HepG2 (cell line): Measurements from ENCODE around the gene BBS1. TPM values are rescaled to one million over a fixed set of nuclear protein-coding genes. Genes with fewer than 3 reads are reported as not detected.

ENCODE experiments used
- ATAC-seq: fragments of 200-7000 bp; cut with Tn5 transposase; 3 replicates; pipeline ENCODE4 v1.9.1; 2020; ENCODE audit warnings: mild to moderate bottlenecking, moderate library complexity
- BruUV-seq: library from RNA; stranded (reverse); fragments of 400-500 nt; replicated peaks from 2 replicates; lab custom pipeline; 2021; lab: Mats Ljungman, UMichigan
- CTCF ChIA-PET: fragments of 300-600 bp; formaldehyde crosslinking; extraction: SDS; loops from one replicate; lab custom pipeline; 2021; ENCODE audit warnings: low total read pairs, inconsistent platforms, low intra/inter-chr PET ratio; lab: Yijun Ruan, JAX
- POLR2A ChIA-PET: fragments of 350-600 bp; sonication (Branson Sonifier 250); formaldehyde crosslinking; loops from one replicate; lab custom pipeline; 2020; ENCODE audit warnings: antibody characterized with exemption, inconsistent platforms; lab: Yijun Ruan, JAX
- DNase-seq: peaks from one replicate; pipeline ENCODE4 v3.0.0-alpha.2; 2015; ENCODE audit warnings: low spot score
- FAIRE-seq: peaks from 3 replicates; lab custom pipeline; 2011; peaks lifted over from hg19 to GRCh38; lab: Jason Lieb, UNC
- H2AFZ ChIP-seq: one replicate; pipeline ENCODE4 v1.6.1; 2011; ENCODE audit warnings: low read length, inconsistent platforms
- H3K27ac ChIP-seq: fragments of 300-600 bp; 3 replicates; pipeline ENCODE4 v1.8.0; 2011; ENCODE audit warnings: mixed run types, mild to moderate bottlenecking, mixed read lengths, low read length, inconsistent platforms; ENCODE audit not compliant: insufficient read depth; ENCODE audit errors: extremely low read length
- H3K27me3 ChIP-seq, 2 experiments: fragments of 200-600 bp in 1 of 2; 2 replicates in 1 of 2; 3 replicates in 1 of 2; pipeline versions ENCODE4 v1.6.0 to v1.8.0; 2011; ENCODE audit warnings: low read length in 2 of 2, mild to moderate bottlenecking in 2 of 2, moderate library complexity in 2 of 2, inconsistent platforms in 1 of 2; ENCODE audit not compliant: insufficient read depth in 2 of 2, control insufficient read depth in 1 of 2
- H3K36me3 ChIP-seq, 2 experiments: fragments of 200-600 bp in 1 of 2; replicated peaks in 1 of 2; 2 replicates in 1 of 2; 3 replicates in 1 of 2; pipeline versions ENCODE4 v1.5.1 to v1.8.0; 2011; ENCODE audit warnings: low read length in 2 of 2, inconsistent platforms in 1 of 2; ENCODE audit not compliant: insufficient read depth in 2 of 2, control insufficient read depth in 1 of 2
- H3K4me1 ChIP-seq: 2 replicates; pipeline ENCODE4 v1.5.1; 2012; ENCODE audit warnings: low read length, inconsistent platforms; ENCODE audit not compliant: insufficient read depth
- H3K4me2 ChIP-seq: 2 replicates; pipeline ENCODE4 v1.6.0; 2011; ENCODE audit warnings: low read depth, low read length, inconsistent platforms
- H3K4me3 ChIP-seq, 3 experiments: fragments of 200-600 bp in 1 of 3; sonication (generic), shearing (Covaris generic) in 1 of 3; replicated peaks in 1 of 3; 2 replicates each; pipeline ENCODE4 v1.5.1; 2011 to 2016; ENCODE audit warnings: low read length in 3 of 3, inconsistent platforms in 2 of 3, low read depth in 2 of 3, mild to moderate bottlenecking in 2 of 3, control low read depth in 1 of 3, mixed read lengths in 1 of 3; ENCODE audit not compliant: insufficient read depth in 1 of 3
- H3K79me2 ChIP-seq: one replicate; pipeline ENCODE4 v1.6.1; 2011; ENCODE audit warnings: low read length, inconsistent platforms; ENCODE audit not compliant: insufficient read depth
- H3K9ac ChIP-seq: 2 replicates; pipeline ENCODE4 v1.6.0; 2011; ENCODE audit warnings: mild to moderate bottlenecking, low read depth, low read length, inconsistent platforms; ENCODE audit not compliant: insufficient read depth
- H3K9me3 ChIP-seq: 2 replicates; pipeline ENCODE4 v1.5.1; 2012; ENCODE audit warnings: mild to moderate bottlenecking, low read length
- H4K20me1 ChIP-seq: 2 replicates; pipeline ENCODE4 v1.6.0; 2011; ENCODE audit warnings: inconsistent platforms, mild to moderate bottlenecking, low read length, moderate library complexity; ENCODE audit not compliant: insufficient read depth
- ATM ChIP-seq: fragments of 450-650 bp; IDR thresholded peaks from 2 replicates; pipeline ENCODE4 v1.7.1; 2017; ENCODE audit warnings: mild to moderate bottlenecking, borderline replicate concordance
- CBX2 ChIP-seq, 2 experiments: fragments of 200-600 bp in 1 of 2; sonication (generic); formaldehyde crosslinking in 1 of 2; IDR thresholded peaks; 2 replicates each; pipeline versions ENCODE4 v1.7.0 to v1.8.1; 2018 to 2022; ENCODE audit warnings: low read depth in 2 of 2, low read length in 1 of 2, mild to moderate bottlenecking in 1 of 2, missing genetic modification reagents in 1 of 2
- FOSL1 ChIP-seq: sonication (generic); formaldehyde crosslinking; IDR thresholded peaks from 2 replicates; pipeline ENCODE4 v1.9.0; 2021; ENCODE audit warnings: missing genetic modification reagents, borderline replicate concordance
- PBX2 ChIP-seq: IDR thresholded peaks from 2 replicates; pipeline ENCODE4 v1.6.1; 2016; ENCODE audit warnings: control low read depth
- SMAD9 ChIP-seq: sonication (generic); formaldehyde crosslinking; IDR thresholded peaks from 2 replicates; pipeline ENCODE4 v1.5.1; 2020; ENCODE audit warnings: mild to moderate bottlenecking, missing genetic modification reagents
- TBL1XR1 ChIP-seq: fragments of 150-350 bp; IDR thresholded peaks from 2 replicates; pipeline ENCODE4 v1.6.1; 2014; ENCODE audit warnings: borderline replicate concordance, low read length; ENCODE audit not compliant: partially characterized antibody
- TEAD3 ChIP-seq: optimal IDR thresholded peaks from 2 replicates; pipeline ENCODE3; 2016; ENCODE audit warnings: borderline replicate concordance
- ZKSCAN5 ChIP-seq: sonication (generic); formaldehyde crosslinking; IDR thresholded peaks from 2 replicates; pipeline ENCODE4 v1.5.1; 2020; ENCODE audit warnings: mild to moderate bottlenecking, missing genetic modification reagents
- ZNF280D ChIP-seq: sonication (generic); formaldehyde crosslinking; IDR thresholded peaks from 2 replicates; pipeline ENCODE4 v1.5.1; 2020; ENCODE audit warnings: mild to moderate bottlenecking, missing genetic modification reagents
- ZNF556 ChIP-seq: sonication (generic); formaldehyde crosslinking; IDR thresholded peaks from 2 replicates; pipeline ENCODE4 v1.4.0; 2020; ENCODE audit warnings: mild to moderate bottlenecking, missing genetic modification reagents, borderline replicate concordance
- ZNF572 ChIP-seq: sonication (generic); formaldehyde crosslinking; IDR thresholded peaks from 2 replicates; pipeline ENCODE4 v1.5.1; 2020; ENCODE audit warnings: mild to moderate bottlenecking, missing genetic modification reagents
- ZNF792 ChIP-seq: IDR thresholded peaks from 2 replicates; pipeline ENCODE4 v1.6.1; 2016
- ZNF883 ChIP-seq: sonication (generic); formaldehyde crosslinking; IDR thresholded peaks from 2 replicates; pipeline ENCODE4 v1.5.1; 2020; ENCODE audit warnings: mild to moderate bottlenecking, missing genetic modification reagents; ENCODE audit errors: not compliant biosample characterization
- WGBS: methylation state at CpG from one replicate; pipeline ENCODE4 v1.1.6; 2017; ENCODE audit warnings: low lambda C conversion rate; 5-methylcytosine and 5-hydroxymethylcytosine counted together
- in situ Hi-C: cut with HindIII; loops from 2 replicates; pipeline ENCODE4 v1.10.0; 2017; ENCODE audit warnings: low pct_unique_long_range_greater_than_20kb; ENCODE audit not compliant: extremely low pct_ligation_motif_present
- intact Hi-C: fragments of 100-400 bp; cut with micrococcal nuclease; formaldehyde crosslinking; loops from one replicate; pipeline ENCODE4 v1.10.0; 2022; ENCODE audit not compliant: unreplicated experiment
- polyA plus RNA-seq, 8 experiments: library from polyadenylated mRNA; depleted of rRNA in 3 of 8; stranded (reverse) in 7 of 8; unstranded in 1 of 8; fragments of >200 nt; fragmentation: Illumina TruSeq in 4 of 8; extraction: Trizol in 4 of 8; gene quantifications; 2 replicates each; pipeline versions ENCODE4 v1.2.1 to v1.2.3, GENCODE V29; 2011 to 2016; ENCODE audit warnings: low read depth in 4 of 8, missing spikeins in 1 of 8, mixed read lengths in 1 of 8; ENCODE audit not compliant: insufficient read depth in 1 of 8
- total RNA-seq, 5 experiments: library from RNA; depleted of rRNA; stranded (reverse); fragments of >200 nt; fragmentation: Illumina TruSeq; extraction: Trizol; gene quantifications; 2 replicates each; pipeline ENCODE4 v1.2.3, GENCODE V29; 2016; ENCODE audit warnings: low read depth in 1 of 5
- TF ChIP-seq, protein P1 (sequence below): sonication (generic); formaldehyde crosslinking; IDR thresholded peaks from 2 replicates; pipeline ENCODE4 v1.5.1; 2020; ENCODE audit warnings: mild to moderate bottlenecking, missing genetic modification reagents, borderline replicate concordance
- TF ChIP-seq, protein P2 (sequence below): sonication (generic); formaldehyde crosslinking; IDR thresholded peaks from 2 replicates; pipeline ENCODE4 v1.4.0; 2020; ENCODE audit warnings: missing genetic modification reagents

Gene BBS1
- total and polyA plus RNA-seq, 2 of the 13 experiments (the other 11 are each of a cell fraction or from before 2014, with no cell fraction given): 11.7 to 14.1 TPM

- no peaks in the 10 kb centered on the region for H3K9me3 ChIP-seq
- intact Hi-C loops (no loop called here), in situ Hi-C loops (loop anchor here (25.0 kb wide), 1 partner anchor 268 kb away; the partner anchor contains the start of gene RCE1)
- POLR2A ChIA-PET: no interaction called here
- TF ChIP-seq PBX2 (CRISPR knock-in tag) (no peak), ZNF556 (CRISPR knock-in tag) (no peak), ZNF572 (CRISPR knock-in tag) (no peak), ZNF883 (CRISPR knock-in tag) (no peak), TEAD3 (CRISPR knock-in tag) (no peak), SMAD9 (no peak), CBX2 (IDR thresholded peaks at IDR 0.05; ENCODE audit: low read depth, low read length) (no peak), CBX2 (CRISPR knock-in tag; IDR thresholded peaks at IDR 0.05; ENCODE audit: low read depth) (no peak), ATM (no peak), ZKSCAN5 (no peak), FOSL1 (CRISPR knock-in tag) (no peak), TBL1XR1 (no peak), ZNF280D (CRISPR knock-in tag) (no peak), ZNF792 (no peak)
- TF ChIP-seq, protein P1, sequence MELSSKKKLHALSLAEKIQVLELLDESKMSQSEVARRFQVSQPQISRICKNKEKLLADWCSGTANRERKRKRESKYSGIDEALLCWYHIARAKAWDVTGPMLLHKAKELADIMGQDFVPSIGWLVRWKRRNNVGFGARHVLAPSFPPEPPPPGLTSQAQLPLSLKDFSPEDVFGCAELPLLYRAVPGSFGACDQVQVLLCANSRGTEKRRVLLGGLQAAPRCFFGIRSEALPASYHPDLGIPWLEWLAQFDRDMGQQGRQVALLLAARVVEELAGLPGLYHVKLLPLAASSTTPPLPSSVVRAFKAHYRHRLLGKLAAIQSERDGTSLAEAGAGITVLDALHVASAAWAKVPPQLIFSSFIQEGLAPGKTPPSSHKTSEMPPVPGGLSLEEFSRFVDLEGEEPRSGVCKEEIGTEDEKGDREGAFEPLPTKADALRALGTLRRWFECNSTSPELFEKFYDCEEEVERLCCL (CRISPR knock-in tag): no peak
- TF ChIP-seq, protein P2, sequence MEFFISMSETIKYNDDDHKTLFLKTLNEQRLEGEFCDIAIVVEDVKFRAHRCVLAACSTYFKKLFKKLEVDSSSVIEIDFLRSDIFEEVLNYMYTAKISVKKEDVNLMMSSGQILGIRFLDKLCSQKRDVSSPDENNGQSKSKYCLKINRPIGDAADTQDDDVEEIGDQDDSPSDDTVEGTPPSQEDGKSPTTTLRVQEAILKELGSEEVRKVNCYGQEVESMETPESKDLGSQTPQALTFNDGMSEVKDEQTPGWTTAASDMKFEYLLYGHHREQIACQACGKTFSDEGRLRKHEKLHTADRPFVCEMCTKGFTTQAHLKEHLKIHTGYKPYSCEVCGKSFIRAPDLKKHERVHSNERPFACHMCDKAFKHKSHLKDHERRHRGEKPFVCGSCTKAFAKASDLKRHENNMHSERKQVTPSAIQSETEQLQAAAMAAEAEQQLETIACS: no peak
- no peak overlapping the region for H3K27ac ChIP-seq
- no peak overlapping the region for H3K9ac ChIP-seq
- no TSS peak for BruUV-seq
- no peaks in the 10 kb centered on the region for H3K79me2 ChIP-seq
- DNase-seq (no peak), ATAC-seq (no peak), FAIRE-seq (no peak)
- peaks cover 3 to 38% of the 10 kb centered on the region in 2 experiments; a peak in 4 of 5 replicates for H3K27me3 ChIP-seq
- no peaks in the 10 kb centered on the region for H3K36me3 ChIP-seq
- CTCF ChIA-PET: no interaction called here
- no peak overlapping the region for H2AFZ ChIP-seq
- H4K20me1 ChIP-seq: no peaks in the 10 kb centered on the region
- H3K4me2 ChIP-seq: no peak overlapping the region
- 63% methylated on average over 5 of the region's 7 CpGs for WGBS
- H3K4me3 ChIP-seq: no peak overlapping the region
- H3K4me1 ChIP-seq: no peaks in the 10 kb centered on the region
Measured at GRCh38 chr11:66569076-66569475, 58.6 kb downstream of the BBS1 start.
